Stimulated activated CD8-positive, alpha-beta memory T cell treated with anti-CD3 and anti-CD28 coated beads, Interleukin-7, amount 100 ng/mL, for 24 hours (primary cell): ENCODE data around the gene NPFFR2.
"Not testable (repeated sequence)": the region's sequence is repeated elsewhere in the genome, so short reads cannot be mapped to it uniquely, and the experiment has no call there.

ENCODE experiments used
- DNase-seq: peaks from one replicate; pipeline ENCODE4 v3.0.0-alpha.2; 2020; ENCODE audit warnings: low read depth

Gene NPFFR2

DNA sequence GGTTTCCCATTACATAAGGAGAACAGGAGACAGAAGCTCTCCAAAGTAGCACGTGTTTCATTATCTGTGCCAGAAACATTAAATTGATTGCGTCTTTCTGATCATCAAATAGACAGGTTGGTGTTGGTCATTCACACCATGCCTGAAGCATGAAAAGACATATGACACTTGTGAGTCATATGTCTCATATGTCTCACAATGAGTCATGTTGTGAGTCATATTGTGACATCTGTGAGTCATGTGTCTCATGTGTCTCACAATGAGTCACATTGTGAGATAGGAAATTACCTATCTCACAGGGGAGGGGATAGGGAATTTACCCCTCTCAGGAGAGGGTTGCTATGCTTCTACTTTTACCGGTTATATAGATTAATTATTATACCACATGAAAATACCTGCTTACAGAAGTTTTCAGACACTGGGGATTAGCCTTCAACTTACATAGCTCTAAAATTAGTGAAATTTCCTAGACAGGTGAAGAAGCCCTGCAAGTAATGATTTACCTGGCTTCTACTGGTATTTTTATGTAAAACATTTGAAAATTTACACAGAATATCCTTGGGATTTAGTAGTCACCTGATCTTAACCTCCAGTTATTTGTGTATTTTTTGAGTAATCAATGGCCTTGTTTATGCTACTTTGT lies 80.8 kb downstream of the NPFFR2 start:
- DNase-seq: no peak

DNA sequence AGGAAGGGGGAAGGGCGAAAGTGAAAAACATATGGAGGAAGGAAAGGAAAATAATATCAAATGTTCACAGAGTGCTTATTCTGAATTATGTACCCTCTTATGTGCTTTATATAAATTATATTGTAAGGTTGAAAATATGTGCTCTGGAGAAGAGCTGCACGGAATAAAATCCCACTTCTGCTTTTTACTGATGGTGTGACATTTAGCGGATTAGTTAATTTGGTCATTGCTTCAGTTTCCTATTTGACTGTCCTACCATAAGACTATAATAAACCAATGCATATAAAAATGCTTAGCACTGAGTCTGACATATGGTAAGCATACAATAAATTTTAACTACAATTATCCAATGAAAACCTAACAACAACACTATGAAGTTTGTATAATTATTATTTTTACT lies 86.2 kb downstream of the NPFFR2 start:
- no peak for DNase-seq

DNA sequence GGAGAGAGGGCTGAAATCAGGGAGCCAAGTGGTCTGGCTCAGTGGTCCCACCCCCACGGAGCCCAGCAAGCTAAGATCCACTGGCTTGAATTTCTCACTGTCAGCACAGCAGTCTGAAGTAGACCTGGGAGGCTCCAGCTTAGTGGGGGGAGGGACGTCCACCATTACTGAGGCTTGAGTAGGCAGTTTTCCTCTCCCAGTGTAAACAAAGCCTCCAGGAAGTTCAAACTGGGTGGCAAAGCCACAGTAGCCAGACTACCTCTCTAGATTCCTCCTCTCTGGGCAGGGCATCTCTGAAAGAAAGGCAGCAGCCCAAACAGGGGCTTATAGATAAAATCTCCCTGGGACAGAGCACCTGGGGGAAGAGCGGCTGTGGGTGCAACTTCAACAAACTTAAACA lies 88.1 kb downstream of the NPFFR2 start:
- no peak for DNase-seq

DNA sequence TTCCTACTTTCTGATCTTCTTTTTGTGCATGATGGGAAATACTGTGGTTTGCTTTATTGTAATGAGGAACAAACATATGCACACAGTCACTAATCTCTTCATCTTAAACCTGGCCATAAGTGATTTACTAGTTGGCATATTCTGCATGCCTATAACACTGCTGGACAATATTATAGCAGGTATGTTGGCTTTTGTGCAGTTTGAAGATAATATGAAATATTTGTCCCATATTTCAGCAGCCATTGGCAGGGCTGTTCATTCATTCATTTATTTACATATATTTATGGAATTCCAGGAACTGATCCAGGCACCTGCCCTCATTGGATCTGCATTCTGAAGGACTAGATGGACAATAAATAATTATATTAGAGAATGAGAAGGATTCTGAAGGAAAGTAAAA lies 96.9 kb downstream of the NPFFR2 start:
- no peak for DNase-seq

DNA sequence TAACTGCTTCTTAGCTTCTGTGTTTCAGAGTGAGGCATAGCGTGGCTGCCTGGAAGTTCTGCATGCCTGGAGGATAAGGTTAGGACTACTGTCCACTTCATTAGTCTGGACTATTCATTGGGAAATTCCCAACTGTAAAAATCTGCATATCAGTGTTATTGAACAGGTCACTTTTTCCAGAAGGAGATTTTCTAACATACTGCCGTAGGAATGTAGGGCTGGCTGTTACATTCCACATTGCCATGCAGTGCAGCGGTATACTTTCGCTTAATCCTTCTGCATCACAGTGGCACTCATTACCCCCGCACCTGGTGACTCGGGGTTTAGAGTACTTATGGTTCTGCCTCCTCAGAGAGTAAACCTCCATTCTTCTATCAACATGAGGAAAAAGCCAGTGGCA lies 104.6 kb downstream of the NPFFR2 start:
- no peak for DNase-seq

DNA sequence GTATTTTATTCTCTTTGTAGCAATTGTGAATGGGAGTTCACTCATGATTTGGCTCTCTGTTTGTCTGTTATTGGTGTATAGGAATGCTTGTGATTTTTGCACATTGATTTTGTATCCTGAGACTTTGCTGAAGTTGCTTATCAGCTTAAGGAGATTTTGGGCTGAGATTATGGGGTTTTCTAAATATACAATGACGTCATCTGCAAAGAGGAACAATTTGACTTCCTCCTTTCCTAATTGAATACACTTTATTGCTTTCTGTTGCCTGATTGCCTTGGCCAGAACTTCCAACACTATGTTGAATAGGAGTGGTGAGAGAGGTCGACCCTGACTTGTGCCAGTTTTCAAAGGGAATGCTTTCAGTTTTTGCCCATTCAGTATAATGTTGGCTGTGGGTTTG lies 108.2 kb downstream of the NPFFR2 start:
- not testable (repeated sequence) for DNase-seq

DNA sequence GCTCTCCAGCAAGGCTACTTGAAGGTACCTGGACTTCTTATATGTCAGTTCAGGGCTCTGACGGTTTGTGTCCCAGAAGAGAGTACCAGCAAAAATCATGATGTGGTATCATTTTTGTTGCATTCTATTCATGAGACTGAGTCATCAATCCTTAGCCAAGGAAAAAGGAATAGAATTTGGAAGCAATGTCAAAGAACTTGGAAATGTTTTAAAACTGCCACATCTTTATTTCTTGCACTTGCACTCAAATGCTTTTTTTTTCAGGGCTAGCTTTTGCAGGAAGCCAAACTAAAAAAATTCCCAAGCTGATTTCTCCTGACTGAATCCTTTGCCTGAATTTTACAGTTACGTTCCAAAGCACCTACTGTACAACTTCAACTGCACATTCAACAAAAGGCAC lies 112.4 kb downstream of the NPFFR2 start:
- DNase-seq: no peak

DNA sequence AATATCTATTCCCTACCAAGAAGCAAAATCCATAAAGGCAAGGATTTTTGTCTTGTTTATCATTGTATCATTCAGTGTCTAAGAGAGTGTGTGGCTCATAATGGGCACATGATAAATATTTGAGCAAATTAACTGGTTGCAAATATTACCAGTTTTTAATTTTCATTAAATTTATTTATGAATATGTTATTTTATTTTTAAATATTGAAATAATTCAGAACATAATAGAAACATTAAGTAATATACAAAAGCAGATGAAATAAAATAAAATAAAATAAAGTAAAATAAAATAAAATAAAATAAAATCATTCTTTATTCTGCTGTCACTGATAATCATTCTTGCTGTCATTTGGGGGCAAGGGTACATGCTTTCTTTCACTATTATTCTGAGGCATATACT lies 120.9 kb downstream of the NPFFR2 start:
- no peak for DNase-seq

DNA sequence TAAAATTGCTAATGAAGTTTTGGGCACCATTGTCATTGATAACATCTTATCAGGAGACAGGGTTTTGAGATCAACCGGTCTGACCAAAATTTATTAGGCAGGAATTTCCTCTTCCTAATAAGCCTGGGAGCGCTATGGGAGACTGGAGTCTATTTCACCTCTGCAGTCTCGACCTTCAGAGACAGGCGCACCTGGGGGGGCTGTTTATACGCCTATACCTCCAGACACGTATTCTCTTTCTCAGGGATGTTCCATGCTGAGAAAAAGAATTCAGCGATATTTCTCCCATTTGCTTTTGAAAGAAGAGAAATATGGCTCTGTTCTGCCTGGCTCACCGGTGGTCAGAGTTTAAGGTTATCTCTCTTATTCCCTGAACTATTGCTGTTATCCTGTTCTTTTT lies 121.8 kb downstream of the NPFFR2 start:
- not testable (repeated sequence) for DNase-seq

DNA sequence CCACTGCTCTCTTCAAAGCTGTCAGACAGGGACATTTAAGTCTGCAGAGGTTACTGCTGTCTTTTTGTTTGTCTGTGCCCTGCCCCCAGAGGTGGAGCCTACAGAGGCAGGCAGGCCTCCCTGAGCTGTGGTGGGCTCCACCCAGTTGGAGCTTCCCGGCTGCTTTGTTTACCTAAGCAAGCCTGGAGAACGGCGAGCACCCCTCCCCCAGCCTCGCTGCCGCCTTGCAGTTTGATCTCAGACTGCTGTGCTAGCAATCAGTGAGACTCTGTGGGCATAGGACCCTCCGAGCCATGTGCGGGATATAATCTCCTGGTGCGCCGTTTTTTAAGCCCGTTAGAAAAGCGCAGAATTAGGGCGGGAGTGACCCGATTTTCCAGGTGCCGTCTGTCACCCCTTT lies 137.5 kb downstream of the NPFFR2 start:
- not testable (repeated sequence) for DNase-seq

DNA sequence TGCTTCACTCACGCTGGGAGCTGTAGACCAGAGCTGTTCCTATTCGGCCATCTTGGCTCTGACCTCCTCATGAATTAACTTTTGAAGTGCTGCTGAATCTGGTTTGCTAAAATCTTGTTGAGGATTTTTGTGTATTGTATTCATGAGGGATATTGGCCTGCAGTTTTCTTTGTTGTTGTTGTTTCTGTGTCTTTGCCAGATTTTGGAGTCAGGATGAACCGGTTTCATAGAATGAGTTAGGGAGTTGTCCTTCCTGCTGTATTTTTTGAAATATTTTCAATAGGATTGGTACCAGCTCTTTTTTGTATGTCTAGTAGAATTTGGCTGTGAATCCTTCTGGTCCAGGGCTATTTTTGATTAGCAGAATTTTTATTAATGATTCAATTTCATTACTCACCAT lies 138.1 kb downstream of the NPFFR2 start:
- no peak for DNase-seq

DNA sequence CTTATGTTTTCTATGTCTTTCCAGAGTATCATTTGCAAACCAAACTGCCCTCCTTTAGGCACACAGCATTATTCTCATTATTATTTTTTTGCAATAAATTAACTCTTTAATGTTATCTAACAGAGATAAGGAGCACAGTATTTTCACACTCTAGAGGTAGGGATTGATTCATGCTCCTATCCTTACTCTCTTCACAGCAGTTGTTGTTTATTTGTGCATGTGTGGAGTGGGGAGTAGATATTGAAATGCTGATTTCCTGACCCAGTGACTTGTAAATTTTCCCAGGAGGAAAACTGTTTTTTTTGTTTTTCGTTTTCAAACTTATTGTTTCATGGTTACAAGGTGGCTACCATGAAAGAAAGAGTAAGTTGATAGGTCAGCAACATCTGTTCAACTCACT lies 140.0 kb downstream of the NPFFR2 start:
- DNase-seq: no peak

DNA sequence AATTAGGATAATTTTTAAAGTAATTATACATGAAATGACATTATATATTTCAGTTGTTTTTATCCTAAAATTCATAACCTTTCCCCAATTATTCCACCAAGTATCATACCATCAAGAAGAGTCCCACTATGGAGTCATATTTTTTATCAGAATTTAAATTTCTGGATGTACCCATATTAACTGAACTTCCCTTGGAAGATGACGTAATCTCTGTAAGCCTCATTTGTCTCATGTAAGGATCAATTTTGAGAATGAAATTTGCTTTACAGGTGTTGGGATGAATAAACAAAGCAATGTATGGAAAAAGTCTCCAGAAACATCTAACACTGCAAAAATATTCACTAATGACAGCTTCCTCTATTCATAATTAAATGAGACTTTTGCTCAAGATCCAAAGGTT lies 147.5 kb downstream of the NPFFR2 start:
- no peak for DNase-seq

DNA sequence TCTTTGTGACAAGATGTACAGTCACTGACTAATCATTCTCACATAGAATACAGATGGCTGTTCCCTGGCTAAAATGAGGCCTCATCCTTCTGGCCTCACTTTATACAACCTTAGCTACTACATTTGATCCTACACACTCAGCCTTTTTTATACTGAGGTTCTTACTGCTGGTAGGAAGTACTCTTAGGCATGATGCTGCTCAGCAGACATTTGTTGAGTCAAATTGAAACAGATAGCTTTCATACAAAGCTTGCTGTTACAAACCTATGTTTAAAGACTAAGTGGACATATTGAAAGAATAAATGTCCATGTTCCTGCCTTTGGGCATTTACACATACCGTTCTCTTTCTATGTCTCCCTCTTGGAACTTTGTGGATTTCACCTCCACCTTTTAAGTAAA lies 154.9 kb downstream of the NPFFR2 start:
- no peak for DNase-seq

DNA sequence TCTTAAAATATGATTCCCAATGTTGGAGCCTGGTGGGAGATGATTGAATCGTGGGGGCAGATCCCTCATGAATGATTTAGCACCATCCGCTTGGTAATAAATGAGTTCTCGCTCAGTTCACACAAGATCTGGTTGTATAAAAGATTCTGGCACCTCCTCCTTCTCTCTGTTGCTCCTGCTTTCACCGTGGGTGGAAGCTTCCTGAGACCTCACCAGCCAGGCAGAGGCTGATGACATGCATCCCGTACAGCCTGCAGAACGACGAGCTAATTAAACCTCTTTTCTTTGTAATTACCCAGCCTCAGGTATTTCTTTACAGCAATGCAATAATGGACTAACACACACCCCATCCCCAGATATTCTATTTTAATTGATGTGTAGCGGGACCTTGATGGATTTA lies 162.2 kb downstream of the NPFFR2 start:
- DNase-seq: no peak

DNA sequence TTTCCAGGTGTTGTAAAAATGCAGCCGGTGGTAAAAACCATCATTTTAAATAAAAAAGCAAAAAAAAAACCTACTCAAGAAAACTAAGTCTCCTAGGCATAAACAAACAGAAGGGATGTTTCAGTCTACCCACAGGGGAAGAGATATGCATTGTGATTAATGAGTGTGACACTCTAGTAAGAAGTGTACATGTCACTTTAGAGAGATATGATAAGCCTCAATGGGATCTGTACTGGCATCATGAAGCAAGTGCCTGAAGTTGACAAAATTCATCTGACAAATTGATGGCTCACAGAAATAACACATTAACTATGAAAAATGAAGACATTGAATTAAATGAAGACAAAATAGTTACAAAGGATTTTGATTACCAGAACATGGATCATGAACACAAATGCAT lies 162.7 kb downstream of the NPFFR2 start:
- DNase-seq: no peak
